ENCODE results near the gene CAMK1. TPM values are rescaled to one million over a fixed set of nuclear protein-coding genes. Genes with fewer than 3 reads are reported as not detected.

CAMK1 gene
- total and polyA plus RNA-seq, 9 of the 15 experiments (the other 6 are each of a cell fraction or from before 2014, with no cell fraction given): 0.23 to 10.7 (median 6.0) TPM

DNA sequence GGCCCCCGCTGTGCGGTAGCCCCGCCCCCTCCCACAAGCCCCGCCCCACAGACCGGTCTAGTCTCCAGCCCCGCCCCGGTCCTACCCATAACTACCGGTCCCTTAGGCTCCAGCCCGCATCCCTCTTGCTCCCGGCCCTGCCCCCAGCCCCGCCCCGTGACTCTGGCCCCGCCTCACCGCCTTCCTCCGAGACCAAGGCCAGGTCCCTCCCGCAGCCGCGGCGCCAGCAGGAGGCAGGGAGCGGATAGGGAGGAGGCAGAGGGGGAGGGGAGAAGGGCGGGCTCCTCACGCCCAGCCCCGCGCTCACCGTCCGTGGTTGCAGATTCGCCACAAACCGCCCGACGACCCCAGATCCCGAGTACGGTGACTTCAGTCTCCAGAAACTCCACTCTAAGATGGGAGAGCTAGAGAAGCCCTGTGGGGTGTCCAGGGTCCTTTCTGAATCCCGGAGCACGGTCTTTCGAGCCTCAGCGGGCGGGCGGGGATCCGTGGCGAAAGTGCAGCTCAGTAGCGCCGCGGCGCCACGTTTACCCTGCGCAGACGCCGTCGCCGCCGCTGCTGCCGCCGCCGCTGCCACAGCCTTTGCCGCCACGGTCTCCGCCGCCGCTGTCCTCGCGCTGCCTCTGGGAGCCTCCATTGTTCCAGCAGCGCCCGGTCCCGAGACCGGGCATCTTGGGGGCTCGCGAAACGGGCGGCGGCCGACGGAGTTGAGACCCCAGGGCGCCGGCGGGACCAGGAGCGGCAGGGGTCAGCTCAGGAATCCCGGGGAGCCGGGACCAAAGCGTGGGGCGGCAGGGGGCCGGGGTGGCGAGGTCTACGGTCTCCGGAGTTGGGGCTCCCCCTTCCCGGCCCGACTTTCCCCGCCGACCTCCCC is 38.3 kb downstream of the CAMK1 start, which contains the start of gene BRPF1 (continued):
- TF ChIP-seq MYC (IDR thresholded peaks at IDR 0.05; ENCODE audit: low read depth, low read length) (peak; percentile 84), MYC (CRISPR knock-in tag; IDR thresholded peaks at IDR 0.05; ENCODE audit: borderline replicate concordance, low read depth) (peak; percentile 76; the same call in 1 of the 2 replicates), ZZZ3 (IDR thresholded peaks at IDR 0.05) (peak; percentile 93), JUND (IDR thresholded peaks at IDR 0.05; ENCODE audit: borderline replicate concordance, low read depth, low read length) (0 out of 2 replicates have a peak, but pooled peaks have one; percentile 31), JUND (tag; IDR thresholded peaks at IDR 0.05; ENCODE audit: borderline replicate concordance, low read depth, low read length) (0 out of 3 replicates have a peak, but pooled peaks have one; percentile 38), ZC3H11A (IDR thresholded peaks at IDR 0.05; ENCODE audit: low read depth, low read length) (no peak), NRF1 (conservative IDR thresholded peaks at IDR 0.05 in 1 of 2, IDR thresholded peaks at IDR 0.05 in 1 of 2) (peak; percentile 87 to 90), SIX5 (IDR thresholded peaks at IDR 0.05; ENCODE audit: borderline replicate concordance in 1 of 2, insufficient read depth in 1 of 2, low read depth in 1 of 2, low read length in 2 of 2) (peak in 1 of 2 experiments; percentile 31; a peak in 1 of 4 replicates), ZNF644 (tag; IDR thresholded peaks at IDR 0.05; ENCODE audit: low read depth) (no peak), ARID2 (IDR thresholded peaks at IDR 0.05) (0 out of 2 replicates have a peak, but pooled peaks have one; percentile 34), ZBTB17 (CRISPR knock-in tag; IDR thresholded peaks at IDR 0.05) (peak; percentile 76; the same call in 1 of the 2 replicates), U2AF2 (optimal IDR thresholded peaks at IDR 0.05; ENCODE audit: low read depth, low read length) (no peak), TAF9B (IDR thresholded peaks at IDR 0.05; ENCODE audit: partially characterized antibody) (peak; percentile 92), SMARCA5 (IDR thresholded peaks at IDR 0.05) (no peak)
- TF ChIP-seq, protein P1, sequence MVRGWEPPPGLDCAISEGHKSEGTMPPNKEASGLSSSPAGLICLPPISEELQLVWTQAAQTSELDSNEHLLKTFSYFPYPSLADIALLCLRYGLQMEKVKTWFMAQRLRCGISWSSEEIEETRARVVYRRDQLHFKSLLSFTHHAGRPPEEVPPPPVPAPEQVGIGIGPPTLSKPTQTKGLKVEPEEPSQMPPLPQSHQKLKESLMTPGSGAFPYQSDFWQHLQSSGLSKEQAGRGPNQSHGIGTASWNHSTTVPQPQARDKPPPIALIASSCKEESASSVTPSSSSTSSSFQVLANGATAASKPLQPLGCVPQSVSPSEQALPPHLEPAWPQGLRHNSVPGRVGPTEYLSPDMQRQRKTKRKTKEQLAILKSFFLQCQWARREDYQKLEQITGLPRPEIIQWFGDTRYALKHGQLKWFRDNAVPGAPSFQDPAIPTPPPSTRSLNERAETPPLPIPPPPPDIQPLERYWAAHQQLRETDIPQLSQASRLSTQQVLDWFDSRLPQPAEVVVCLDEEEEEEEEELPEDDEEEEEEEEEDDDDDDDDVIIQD (CRISPR knock-in tag; IDR thresholded peaks at IDR 0.05): peak; percentile 79; the same call in 1 of the 2 replicates
- TF ChIP-seq, protein P2, sequence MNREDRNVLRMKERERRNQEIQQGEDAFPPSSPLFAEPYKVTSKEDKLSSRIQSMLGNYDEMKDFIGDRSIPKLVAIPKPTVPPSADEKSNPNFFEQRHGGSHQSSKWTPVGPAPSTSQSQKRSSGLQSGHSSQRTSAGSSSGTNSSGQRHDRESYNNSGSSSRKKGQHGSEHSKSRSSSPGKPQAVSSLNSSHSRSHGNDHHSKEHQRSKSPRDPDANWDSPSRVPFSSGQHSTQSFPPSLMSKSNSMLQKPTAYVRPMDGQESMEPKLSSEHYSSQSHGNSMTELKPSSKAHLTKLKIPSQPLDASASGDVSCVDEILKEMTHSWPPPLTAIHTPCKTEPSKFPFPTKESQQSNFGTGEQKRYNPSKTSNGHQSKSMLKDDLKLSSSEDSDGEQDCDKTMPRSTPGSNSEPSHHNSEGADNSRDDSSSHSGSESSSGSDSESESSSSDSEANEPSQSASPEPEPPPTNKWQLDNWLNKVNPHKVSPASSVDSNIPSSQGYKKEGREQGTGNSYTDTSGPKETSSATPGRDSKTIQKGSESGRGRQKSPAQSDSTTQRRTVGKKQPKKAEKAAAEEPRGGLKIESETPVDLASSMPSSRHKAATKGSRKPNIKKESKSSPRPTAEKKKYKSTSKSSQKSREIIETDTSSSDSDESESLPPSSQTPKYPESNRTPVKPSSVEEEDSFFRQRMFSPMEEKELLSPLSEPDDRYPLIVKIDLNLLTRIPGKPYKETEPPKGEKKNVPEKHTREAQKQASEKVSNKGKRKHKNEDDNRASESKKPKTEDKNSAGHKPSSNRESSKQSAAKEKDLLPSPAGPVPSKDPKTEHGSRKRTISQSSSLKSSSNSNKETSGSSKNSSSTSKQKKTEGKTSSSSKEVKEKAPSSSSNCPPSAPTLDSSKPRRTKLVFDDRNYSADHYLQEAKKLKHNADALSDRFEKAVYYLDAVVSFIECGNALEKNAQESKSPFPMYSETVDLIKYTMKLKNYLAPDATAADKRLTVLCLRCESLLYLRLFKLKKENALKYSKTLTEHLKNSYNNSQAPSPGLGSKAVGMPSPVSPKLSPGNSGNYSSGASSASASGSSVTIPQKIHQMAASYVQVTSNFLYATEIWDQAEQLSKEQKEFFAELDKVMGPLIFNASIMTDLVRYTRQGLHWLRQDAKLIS (CRISPR knock-in tag; IDR thresholded peaks at IDR 0.05): no peak
- TF ChIP-seq, protein P3, sequence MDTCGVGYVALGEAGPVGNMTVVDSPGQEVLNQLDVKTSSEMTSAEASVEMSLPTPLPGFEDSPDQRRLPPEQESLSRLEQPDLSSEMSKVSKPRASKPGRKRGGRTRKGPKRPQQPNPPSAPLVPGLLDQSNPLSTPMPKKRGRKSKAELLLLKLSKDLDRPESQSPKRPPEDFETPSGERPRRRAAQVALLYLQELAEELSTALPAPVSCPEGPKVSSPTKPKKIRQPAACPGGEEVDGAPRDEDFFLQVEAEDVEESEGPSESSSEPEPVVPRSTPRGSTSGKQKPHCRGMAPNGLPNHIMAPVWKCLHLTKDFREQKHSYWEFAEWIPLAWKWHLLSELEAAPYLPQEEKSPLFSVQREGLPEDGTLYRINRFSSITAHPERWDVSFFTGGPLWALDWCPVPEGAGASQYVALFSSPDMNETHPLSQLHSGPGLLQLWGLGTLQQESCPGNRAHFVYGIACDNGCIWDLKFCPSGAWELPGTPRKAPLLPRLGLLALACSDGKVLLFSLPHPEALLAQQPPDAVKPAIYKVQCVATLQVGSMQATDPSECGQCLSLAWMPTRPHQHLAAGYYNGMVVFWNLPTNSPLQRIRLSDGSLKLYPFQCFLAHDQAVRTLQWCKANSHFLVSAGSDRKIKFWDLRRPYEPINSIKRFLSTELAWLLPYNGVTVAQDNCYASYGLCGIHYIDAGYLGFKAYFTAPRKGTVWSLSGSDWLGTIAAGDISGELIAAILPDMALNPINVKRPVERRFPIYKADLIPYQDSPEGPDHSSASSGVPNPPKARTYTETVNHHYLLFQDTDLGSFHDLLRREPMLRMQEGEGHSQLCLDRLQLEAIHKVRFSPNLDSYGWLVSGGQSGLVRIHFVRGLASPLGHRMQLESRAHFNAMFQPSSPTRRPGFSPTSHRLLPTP (IDR thresholded peaks at IDR 0.05; ENCODE audit: borderline replicate concordance, extremely low read depth, insufficient read length): no peak
